ENCODE measurements around the gene SHISA4. TPM values are rescaled to one million over a fixed set of nuclear protein-coding genes. Genes with fewer than 3 reads are reported as not detected.
A peak's percentile ranks its signal among the peaks of the same experiment; 100 is the strongest.

SHISA4 gene
- total and polyA plus RNA-seq, 2 of the 8 experiments (the other 6 are each of a cell fraction or from before 2014, with no cell fraction given): 7.8 to 28.9 TPM

- H3K9me3 ChIP-seq (ENCODE audit: insufficient read depth in 2 of 2, low read depth in 1 of 2, low read length in 1 of 2): no peaks in the 10 kb centered on the region
- no peak overlapping the region for H3K23ac ChIP-seq (ENCODE audit: insufficient read length)
- H2BK15ac ChIP-seq (ENCODE audit: low read length): peak overlapping the region; percentile 92; the same call in 1 of the 2 replicates
- H3K4ac ChIP-seq (replicated peaks; ENCODE audit: insufficient read length, low read depth, low read length): peak overlapping the region; percentile 63
- H3K4me3 ChIP-seq (ENCODE audit: extremely low read depth in 1 of 4, insufficient read depth in 2 of 4, low read depth in 3 of 4, low read length in 4 of 4): peak overlapping the region; percentile 6 to 53 (median 22); a peak in 6 of 8 replicates
- peak overlapping the region; percentile 63; the same call in 1 of the 2 replicates for H2AFZ ChIP-seq (ENCODE audit: low read length)
- H2AK5ac ChIP-seq (ENCODE audit: low read depth, low read length): no peak overlapping the region
- H3K14ac ChIP-seq (ENCODE audit: insufficient read length): no peak overlapping the region
- peak overlapping the region; percentile 70 for H4K91ac ChIP-seq (replicated peaks; ENCODE audit: insufficient read length, low read length)
- peaks cover 6% of the 10 kb centered on the region for H3K23me2 ChIP-seq (ENCODE audit: low read depth, low read length)
- H2BK120ac ChIP-seq (replicated peaks; ENCODE audit: low read depth, low read length): peak overlapping the region; percentile 89
- H4K20me1 ChIP-seq (replicated peaks in 1 of 2; ENCODE audit: control insufficient read depth in 1 of 2, insufficient read depth in 2 of 2, low read length in 2 of 2): no peaks in the 10 kb centered on the region
- H2BK5ac ChIP-seq (ENCODE audit: low read depth, low read length): peak overlapping the region; percentile 98
- peak overlapping the region; percentile 91 for H3K18ac ChIP-seq (ENCODE audit: extremely low read depth, low read length)
- no peaks in the 10 kb centered on the region for H3K79me2 ChIP-seq (ENCODE audit: control insufficient read depth in 1 of 2, insufficient read depth in 2 of 2, low read length in 2 of 2)
- H3K56ac ChIP-seq (replicated peaks; ENCODE audit: insufficient read length, low read depth, low read length): peak overlapping the region; percentile 5
- peak overlapping the region in 3 of 4 experiments; percentile 2 to 74 (median 72); a peak in 5 of 7 replicates for H3K9ac ChIP-seq (replicated peaks in 1 of 4; ENCODE audit: extremely low read depth in 1 of 4, low read depth in 3 of 4, low read length in 3 of 4)
- peak overlapping the region; percentile 87 for H3K27ac ChIP-seq (ENCODE audit: low read depth, low read length)
- H4K8ac ChIP-seq (ENCODE audit: extremely low read depth, insufficient read depth, low read length): peak overlapping the region; percentile 90; the same call in 1 of the 2 replicates
- 13% methylated on average over 18 of the region's 18 CpGs; no CpG with 5 or more reads in 1 of the 2 experiments for WGBS, 2 experiments (ENCODE audit: extremely low coverage in 1 of 2, insufficient coverage in 1 of 2, insufficient read length in 1 of 2, insufficient replicate concordance in 2 of 2, low coverage in 1 of 2, low lambda C conversion rate in 2 of 2, missing lambda C conversion rate in 1 of 2)
- CTCF ChIA-PET (ENCODE audit: partially characterized antibody): interaction anchor here (0.6 to 8.4 kb wide), 7 partner anchors 9 to 177 kb away, joined by 3 to 145 read pairs (median 6); no protein-coding TSS in a partner anchor
- POLR2A ChIA-PET (ENCODE audit: partially characterized antibody): interaction anchor here (0.6 to 2.0 kb wide), 12 partner anchors 11 to 60 kb away, joined by 3 to 15 read pairs (median 4); partner anchors contain the start of gene TIMM17A
- peak overlapping the region; percentile 86 for H4K5ac ChIP-seq (ENCODE audit: insufficient read length, low read depth, low read length)
- H2BK12ac ChIP-seq (ENCODE audit: low read depth, low read length): peak overlapping the region; percentile 88; the same call in 1 of the 2 replicates
- H3K4me1 ChIP-seq (replicated peaks in 1 of 4; ENCODE audit: control insufficient read depth in 3 of 4, insufficient read depth in 4 of 4, low read length in 3 of 4): peaks cover 7 to 19% (median 10%) of the 10 kb centered on the region in 4 experiments
- 0 out of 2 replicates have a peak overlapping the region, but pooled peaks have one; percentile 9 for H2BK20ac ChIP-seq (ENCODE audit: low read length)
- peak; percentile 100 for FAIRE-seq
- H3K79me1 ChIP-seq (ENCODE audit: low read depth, low read length): no peaks in the 10 kb centered on the region
- no peaks in the 10 kb centered on the region; a peak in 1 of 8 replicates for H3K36me3 ChIP-seq (ENCODE audit: control insufficient read depth in 2 of 4, insufficient read depth in 4 of 4, low read length in 3 of 4)
- H3K27me3 ChIP-seq (replicated peaks in 1 of 4; ENCODE audit: control insufficient read depth in 3 of 4, extremely low read depth in 1 of 4, insufficient read depth in 3 of 4, low read length in 3 of 4): peaks cover 0 to under 1% (median under 1%) of the 10 kb centered on the region in 4 experiments; a peak in 3 of 7 replicates
- peak overlapping the region; percentile 71 to 74 for H3K4me2 ChIP-seq (ENCODE audit: insufficient read depth in 1 of 2, low read depth in 2 of 2, low read length in 2 of 2)
- DNase-seq (ENCODE audit: low read depth in 1 of 2, low spot score in 2 of 2): peak; percentile 77 to 83
- no peak; the same call in 1 of the 2 replicates for TF ChIP-seq GABPA (IDR thresholded peaks at IDR 0.05; ENCODE audit: borderline replicate concordance, insufficient read depth, low read length)
- no peak for TF ChIP-seq KDM4A (IDR thresholded peaks at IDR 0.05; ENCODE audit: low read depth, low read length, severe bottlenecking)
- no peak for TF ChIP-seq FOSL1 (IDR thresholded peaks at IDR 0.05; ENCODE audit: insufficient read depth, low read depth, low read length)
- TF ChIP-seq TAF7 (optimal IDR thresholded peaks at IDR 0.05; ENCODE audit: borderline replicate concordance, low read depth, low read length): peak; percentile 34
- peak; percentile 73 for TF ChIP-seq RBBP5 (IDR thresholded peaks at IDR 0.05; ENCODE audit: borderline replicate concordance, low read depth, low read length)
- TF ChIP-seq POLR2AphosphoS5 (IDR thresholded peaks at IDR 0.05; ENCODE audit: low read depth, low read length): peak; percentile 48; the same call in 1 of the 2 replicates
- TF ChIP-seq TAF1 (IDR thresholded peaks at IDR 0.05; ENCODE audit: low read depth, low read length): peak; percentile 48
- TF ChIP-seq KDM1A (IDR thresholded peaks at IDR 0.05; ENCODE audit: borderline replicate concordance, low read length): no peak
- 0 out of 2 replicates have a peak, but pooled peaks have one; percentile 31 for TF ChIP-seq SP1 (IDR thresholded peaks at IDR 0.05; ENCODE audit: low read depth, low read length)
- TF ChIP-seq MAX (IDR thresholded peaks at IDR 0.05): no peak
- TF ChIP-seq BACH1 (IDR thresholded peaks at IDR 0.05; ENCODE audit: low read length): no peak
Measured at GRCh38 chr1:201941420-201942128, 52.9 kb downstream of the SHISA4 start.

Measured in H1 (cell line).